Naive B cell (primary cell): ENCODE results near the gene GPAT2. TPM values are rescaled to one million over a fixed set of nuclear protein-coding genes. Genes with fewer than 3 reads are reported as not detected.
"Not testable (repeated sequence)": the region's sequence is repeated elsewhere in the genome, so short reads cannot be mapped to it uniquely, and the experiment has no call there.

Experiments
- ATAC-seq, 2 donors: fragments of 150-1000 bp; cut with Tn5 transposase; 2 replicates each; pipeline ENCODE4 v1.10.0; 2021; ENCODE audit warnings: low read depth in 2 of 2, mild to moderate bottlenecking in 2 of 2, moderate library complexity in 2 of 2
- DNase-seq: peaks from one replicate; pipeline ENCODE4 v3.0.0; 2022
- H3K27ac Mint-ChIP-seq, 6 donors: one replicate each; pipeline ENCODE4 v1.8.0; 2020 to 2022; ENCODE audit warnings: mild to moderate bottlenecking in 6 of 6, mixed read lengths in 6 of 6, moderate library complexity in 5 of 6, inconsistent platforms in 2 of 6
- H3K27me3 Mint-ChIP-seq, 3 donors: one replicate each; pipeline ENCODE4 v1.8.0; 2021 to 2022; ENCODE audit warnings: mixed read lengths in 3 of 3, mild to moderate bottlenecking in 1 of 3
- H3K36me3 Mint-ChIP-seq, 2 donors: one replicate each; pipeline ENCODE4 v1.8.0; 2020 to 2022; ENCODE audit warnings: mixed read lengths in 2 of 2, inconsistent platforms in 1 of 2, mild to moderate bottlenecking in 1 of 2
- H3K4me1 Mint-ChIP-seq, 3 donors: one replicate each; pipeline ENCODE4 v1.8.0; 2020 to 2022; ENCODE audit warnings: mixed read lengths in 3 of 3, inconsistent platforms in 1 of 3, mild to moderate bottlenecking in 1 of 3, moderate library complexity in 1 of 3
- H3K4me3 Mint-ChIP-seq, 8 donors: one replicate each; pipeline ENCODE4 v1.8.0; 2020 to 2022; ENCODE audit warnings: mild to moderate bottlenecking in 8 of 8, mixed read lengths in 8 of 8, moderate library complexity in 8 of 8, inconsistent platforms in 2 of 8
- H3K9me3 Mint-ChIP-seq, 7 donors: one replicate each; pipeline ENCODE4 v1.8.0; 2020 to 2022; ENCODE audit warnings: mixed read lengths in 7 of 7, mild to moderate bottlenecking in 5 of 7, inconsistent platforms in 2 of 7, moderate library complexity in 1 of 7
- polyA plus RNA-seq, 6 donors: library from polyadenylated mRNA; unstranded; fragments of 300-500 nt; fragmentation: Illumina TruSeq; gene quantifications; one replicate each; pipeline ENCODE4 v1.2.3, GENCODE V29; 2021; ENCODE audit warnings: low read depth in 6 of 6

The GPAT2 gene
- polyA plus RNA-seq, result 10 to 100 TPM in 1 of 6 donors, 1 to 10 TPM in 5; 1.2 to 28.4 (median 2.1) TPM

GRCh38 chr2:96034792-96035191 lies at the start of gene GPAT2:
TSS of gene GPAT2 (minus strand) at chr2:96034916. CDS start at chr2:96032359, 2,557 bp downstream.
- H3K36me3 Mint-ChIP-seq, H3K4me1 Mint-ChIP-seq, H3K4me3 Mint-ChIP-seq, H3K27ac Mint-ChIP-seq, H3K9me3 Mint-ChIP-seq, DNase-seq, H3K27me3 Mint-ChIP-seq: not testable (repeated sequence)
- peak in 1 of 2 donors; percentile 57 for ATAC-seq

DNA sequence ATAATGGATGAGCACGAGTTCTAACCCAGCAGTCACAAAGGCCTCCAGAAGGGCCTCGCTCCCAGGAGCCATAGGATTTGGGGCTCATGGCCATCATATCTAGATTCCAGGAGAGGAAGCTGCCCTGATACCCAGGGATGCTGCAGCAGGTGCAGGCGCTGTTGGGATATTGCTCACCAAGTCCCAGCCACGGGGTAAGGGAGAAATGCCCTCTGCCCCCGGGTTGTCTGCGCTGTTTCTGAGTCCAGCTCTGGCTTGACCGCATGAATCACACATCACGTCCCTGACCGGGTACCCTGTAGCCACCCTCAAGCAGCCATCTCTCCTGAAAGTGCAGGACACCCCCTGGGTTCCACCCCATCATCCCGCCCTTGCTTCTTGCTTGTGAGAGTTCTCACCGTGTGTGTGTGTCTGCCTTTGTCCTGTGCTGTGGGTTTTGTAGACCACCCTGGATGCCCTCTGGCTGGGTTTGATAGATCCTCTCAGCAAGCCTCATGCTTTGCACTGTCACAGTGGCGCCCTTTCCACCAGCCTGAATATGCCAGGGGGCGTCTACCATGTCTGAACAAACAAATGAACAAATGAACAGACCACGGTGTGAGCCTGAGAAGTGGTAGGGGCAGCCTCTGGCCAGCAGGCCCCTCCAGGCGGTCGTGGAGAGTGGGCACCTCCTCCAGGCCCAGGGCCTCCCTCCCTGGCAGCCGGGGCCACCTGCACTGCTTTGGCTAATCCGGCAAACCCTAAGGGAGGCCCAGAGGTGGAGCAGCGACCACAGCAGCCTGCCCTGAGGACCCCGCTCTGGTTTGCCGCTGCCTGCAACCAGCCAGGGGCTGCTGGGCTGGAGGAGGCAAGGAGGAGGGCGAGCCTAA lies 49.5 kb upstream of the GPAT2 start:
- Mint-ChIP-seq H3K4me1 (no peaks in the 10 kb centered on the region), H3K9me3 (peaks cover 0 to 5% (median 0%) of the 10 kb centered on the region in 7 donors), H3K4me3 (no peak overlapping the region), H3K27me3 (peaks cover 13 to 44% (median 42%) of the 10 kb centered on the region in 3 donors), H3K27ac (no peak overlapping the region), H3K36me3 (no peaks in the 10 kb centered on the region)
- ATAC-seq (no peak), DNase-seq (no peak)

- ATAC-seq, result no peak
- Mint-ChIP-seq H3K36me3 (no peaks in the 10 kb centered on the region), H3K4me1 (no peaks in the 10 kb centered on the region), H3K27me3 (peaks cover 13 to 46% (median 42%) of the 10 kb centered on the region in 3 donors), H3K4me3 (no peak overlapping the region), H3K27ac (no peak overlapping the region), H3K9me3 (peaks cover 0 to 5% (median 0%) of the 10 kb centered on the region in 7 donors)
- no peak for DNase-seq
These were observed 48.6 kb upstream of the GPAT2 start for GRCh38 chr2:96083064-96083939.

DNA sequence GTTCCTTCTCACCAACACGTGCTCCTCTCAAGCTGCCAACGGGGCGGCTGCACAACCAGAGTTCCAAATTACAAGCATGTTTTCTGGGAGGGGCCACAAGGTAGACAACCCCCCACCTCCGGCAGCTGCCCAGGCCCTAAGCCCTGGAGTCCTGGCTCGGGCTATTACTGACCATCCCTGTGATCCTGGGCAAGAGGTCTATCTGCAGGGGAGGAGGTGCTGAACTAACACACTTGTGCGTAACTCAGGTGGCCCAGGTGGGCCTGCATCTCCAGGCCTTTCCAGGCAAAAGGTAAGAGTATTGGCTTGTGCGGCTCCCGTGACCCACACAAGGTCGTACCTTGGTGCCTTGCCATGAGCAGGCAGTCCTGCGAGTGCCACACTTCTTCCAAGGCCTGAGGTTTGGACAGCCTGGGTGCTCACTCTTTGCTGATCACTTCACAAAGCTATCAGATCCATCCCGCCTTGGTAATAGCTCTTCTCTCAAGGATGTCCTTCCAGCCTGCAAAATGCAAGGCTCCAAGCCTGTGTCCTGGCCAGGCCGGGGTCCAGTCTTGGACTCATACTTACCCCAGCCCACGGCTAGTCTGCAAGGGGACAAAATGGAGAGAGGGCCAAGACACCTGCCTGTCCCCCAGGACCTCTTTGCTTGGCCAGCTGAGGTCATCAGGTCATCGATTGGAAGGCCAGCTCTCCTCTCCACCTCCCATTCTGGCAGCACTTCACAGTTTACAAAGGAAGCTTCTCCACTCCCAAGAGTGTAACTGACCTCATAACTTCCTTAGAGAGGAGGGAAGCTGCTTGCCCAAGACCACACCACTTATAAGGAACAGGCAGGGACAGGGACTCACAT lies 47.7 kb upstream of the GPAT2 start:
- no peak for ATAC-seq
- DNase-seq, result no peak
- no peaks in the 10 kb centered on the region for H3K4me1 Mint-ChIP-seq
- H3K27ac Mint-ChIP-seq, result no peak overlapping the region
- H3K36me3 Mint-ChIP-seq, result no peaks in the 10 kb centered on the region
- no peak overlapping the region for H3K4me3 Mint-ChIP-seq
- H3K27me3 Mint-ChIP-seq, result peaks cover 13 to 46% (median 42%) of the 10 kb centered on the region in 3 donors
- H3K9me3 Mint-ChIP-seq, result peaks cover 0 to 5% (median 0%) of the 10 kb centered on the region in 7 donors

DNA sequence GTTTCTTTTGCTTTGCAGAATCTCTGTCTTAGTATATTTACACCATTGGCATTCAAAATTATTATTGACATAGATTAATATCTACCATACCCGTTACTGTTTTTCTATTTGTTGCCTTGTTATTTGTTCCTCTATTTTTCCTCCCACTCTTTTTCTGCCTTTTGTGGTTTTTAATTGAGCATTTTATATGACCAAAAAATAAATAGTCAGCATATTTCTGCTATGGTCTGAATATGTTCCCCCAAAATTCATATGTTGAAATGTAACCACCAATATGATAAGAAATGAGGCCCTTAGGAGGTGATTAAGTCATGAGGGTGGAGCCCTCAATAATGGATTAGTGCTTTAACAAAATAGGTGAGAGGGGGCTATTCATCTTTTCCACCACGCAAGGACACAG lies 46.3 kb upstream of the GPAT2 start:
- Mint-ChIP-seq H3K27me3 (peaks cover 8 to 46% (median 42%) of the 10 kb centered on the region in 3 donors), H3K27ac (no peak overlapping the region), H3K9me3 (peaks cover 0 to 11% (median 7%) of the 10 kb centered on the region in 7 donors), H3K4me3 (no peak overlapping the region), H3K4me1 (no peaks in the 10 kb centered on the region), H3K36me3 (peaks cover 0 to 3% of the 10 kb centered on the region in 2 donors)
- ATAC-seq (no peak), DNase-seq (no peak)

DNA sequence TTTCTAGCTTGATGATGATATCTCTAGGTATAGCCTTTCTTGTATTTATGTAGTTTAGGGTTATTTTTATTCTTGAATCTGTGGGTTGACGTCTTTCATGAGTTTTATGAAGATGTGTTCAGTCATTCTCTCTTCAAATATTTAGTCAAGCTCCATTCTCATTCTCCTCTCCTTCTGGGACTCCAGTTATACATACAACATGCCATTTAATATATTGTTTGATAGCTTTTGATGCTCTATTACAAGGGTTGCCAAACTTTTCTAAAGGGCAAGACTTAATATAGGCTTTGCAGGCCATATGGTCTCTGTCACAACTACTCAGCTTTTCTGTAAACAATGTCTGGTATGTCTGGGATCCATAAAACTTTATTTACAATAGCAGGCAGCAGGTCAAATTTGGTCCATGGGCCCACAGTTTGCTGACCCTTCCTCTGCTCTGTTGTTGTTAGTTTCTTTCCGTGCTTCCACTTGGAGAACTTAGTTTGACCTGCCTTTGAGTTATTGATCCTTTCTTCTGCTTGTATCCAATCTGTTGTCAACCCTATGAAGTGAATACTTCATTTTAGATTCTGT lies 40.6 kb upstream of the GPAT2 start:
- H3K36me3 Mint-ChIP-seq, result peaks cover 0 to 16% of the 10 kb centered on the region in 2 donors
- H3K9me3 Mint-ChIP-seq, result peaks cover 7 to 31% (median 18%) of the 10 kb centered on the region in 7 donors
- no peaks in the 10 kb centered on the region for H3K4me1 Mint-ChIP-seq
- DNase-seq (no peak), ATAC-seq (no peak)
- peaks cover 4 to 32% (median 23%) of the 10 kb centered on the region in 3 donors for H3K27me3 Mint-ChIP-seq
- no peak overlapping the region for H3K4me3 Mint-ChIP-seq
- no peak overlapping the region for H3K27ac Mint-ChIP-seq

- no peaks in the 10 kb centered on the region for H3K4me1 Mint-ChIP-seq
- no peak overlapping the region for H3K4me3 Mint-ChIP-seq
- peaks cover 0 to 16% of the 10 kb centered on the region in 2 donors for H3K36me3 Mint-ChIP-seq
- DNase-seq (no peak), ATAC-seq (no peak)
- no peak overlapping the region for H3K27ac Mint-ChIP-seq
- peaks cover 7 to 31% (median 18%) of the 10 kb centered on the region in 7 donors for H3K9me3 Mint-ChIP-seq
- peaks cover 4 to 21% (median 17%) of the 10 kb centered on the region in 3 donors for H3K27me3 Mint-ChIP-seq
These were observed 39.4 kb upstream of the GPAT2 start for GRCh38 chr2:96074156-96074555.

DNA sequence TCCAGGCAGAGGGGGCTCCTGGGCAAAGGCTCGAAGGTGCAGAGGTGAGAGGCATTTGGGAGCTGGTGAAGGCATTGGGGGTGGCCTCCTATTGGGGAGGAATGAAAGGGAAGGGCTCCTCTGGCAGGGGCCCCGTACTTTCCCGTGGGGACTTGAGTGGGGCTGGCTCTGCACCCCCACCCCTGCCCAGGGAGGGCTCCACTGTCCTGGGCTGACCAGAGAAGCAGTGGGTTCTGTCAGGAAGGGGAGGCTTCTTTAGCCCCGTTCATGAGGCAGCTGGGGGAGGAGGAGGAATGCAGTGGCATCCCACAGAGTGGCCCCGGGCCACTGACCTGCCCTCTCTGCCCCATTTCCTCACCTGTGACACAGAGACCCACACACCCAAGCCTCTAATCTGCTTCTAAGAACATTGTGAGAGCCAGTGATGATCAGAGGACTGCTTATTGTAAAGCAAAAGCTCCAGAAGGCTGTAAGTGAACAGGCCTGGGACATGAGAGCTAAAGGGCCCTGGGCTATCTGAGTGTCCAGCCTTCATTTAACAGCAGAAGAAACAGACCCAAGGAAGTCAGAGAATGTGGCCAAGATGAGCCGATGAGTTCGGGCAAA lies 38.6 kb upstream of the GPAT2 start:
- H3K9me3 Mint-ChIP-seq, result peaks cover 7 to 31% (median 18%) of the 10 kb centered on the region in 7 donors
- no peak for ATAC-seq
- no peaks in the 10 kb centered on the region for H3K4me1 Mint-ChIP-seq
- no peak overlapping the region for H3K27ac Mint-ChIP-seq
- peaks cover 0 to 16% of the 10 kb centered on the region in 2 donors for H3K36me3 Mint-ChIP-seq
- no peak for DNase-seq
- peaks cover 4 to 19% (median 17%) of the 10 kb centered on the region in 3 donors for H3K27me3 Mint-ChIP-seq
- H3K4me3 Mint-ChIP-seq, result no peak overlapping the region

- H3K4me1 Mint-ChIP-seq, result no peaks in the 10 kb centered on the region
- H3K36me3 Mint-ChIP-seq, result peaks cover 0 to 16% of the 10 kb centered on the region in 2 donors
- H3K9me3 Mint-ChIP-seq, result peaks cover 7 to 31% (median 18%) of the 10 kb centered on the region in 7 donors
These were observed 38.0 kb upstream of the GPAT2 start for GRCh38 chr2:96072746-96073145.

DNA sequence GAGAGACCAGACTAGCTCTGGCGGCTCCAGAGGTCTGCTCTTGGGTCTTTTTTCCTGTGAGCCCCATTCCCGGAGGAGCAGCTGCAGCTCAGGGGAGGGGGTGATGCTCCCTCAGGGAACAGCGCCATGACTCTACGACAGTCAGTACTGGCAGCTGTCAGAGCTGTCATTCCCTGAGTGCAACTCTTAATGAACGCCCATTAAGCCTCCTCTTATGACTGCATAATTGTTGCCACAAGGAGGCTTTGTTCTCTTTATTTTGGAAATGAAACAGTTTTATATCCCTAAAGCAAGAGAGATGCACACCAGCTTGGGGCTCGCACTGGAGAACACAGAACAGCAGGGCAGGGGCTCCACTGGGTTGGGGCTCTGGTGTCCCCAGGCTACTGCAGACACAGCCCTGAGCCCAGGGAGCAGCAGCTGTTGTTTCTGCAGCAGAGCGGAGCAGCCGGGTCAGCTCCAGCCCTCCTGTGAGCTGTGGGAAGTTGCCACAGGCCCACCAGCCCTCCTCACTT lies 37.3 kb upstream of the GPAT2 start:
- not testable (repeated sequence) for H3K4me1 Mint-ChIP-seq, H3K27ac Mint-ChIP-seq, ATAC-seq, H3K4me3 Mint-ChIP-seq, DNase-seq
- Mint-ChIP-seq H3K27me3 (peaks cover 4 to 28% (median 17%) of the 10 kb centered on the region in 3 donors), H3K36me3 (peaks cover 0 to 16% of the 10 kb centered on the region in 2 donors), H3K9me3 (peaks cover 7 to 31% (median 17%) of the 10 kb centered on the region in 7 donors)

More at GRCh38 chr2:96072746-96073145, 38.0 kb upstream of the GPAT2 start:
- Mint-ChIP-seq H3K4me3 (no peak overlapping the region), H3K27ac (no peak overlapping the region), H3K27me3 (peaks cover 4 to 22% (median 17%) of the 10 kb centered on the region in 3 donors)
- DNase-seq (no peak), ATAC-seq (no peak)

DNA sequence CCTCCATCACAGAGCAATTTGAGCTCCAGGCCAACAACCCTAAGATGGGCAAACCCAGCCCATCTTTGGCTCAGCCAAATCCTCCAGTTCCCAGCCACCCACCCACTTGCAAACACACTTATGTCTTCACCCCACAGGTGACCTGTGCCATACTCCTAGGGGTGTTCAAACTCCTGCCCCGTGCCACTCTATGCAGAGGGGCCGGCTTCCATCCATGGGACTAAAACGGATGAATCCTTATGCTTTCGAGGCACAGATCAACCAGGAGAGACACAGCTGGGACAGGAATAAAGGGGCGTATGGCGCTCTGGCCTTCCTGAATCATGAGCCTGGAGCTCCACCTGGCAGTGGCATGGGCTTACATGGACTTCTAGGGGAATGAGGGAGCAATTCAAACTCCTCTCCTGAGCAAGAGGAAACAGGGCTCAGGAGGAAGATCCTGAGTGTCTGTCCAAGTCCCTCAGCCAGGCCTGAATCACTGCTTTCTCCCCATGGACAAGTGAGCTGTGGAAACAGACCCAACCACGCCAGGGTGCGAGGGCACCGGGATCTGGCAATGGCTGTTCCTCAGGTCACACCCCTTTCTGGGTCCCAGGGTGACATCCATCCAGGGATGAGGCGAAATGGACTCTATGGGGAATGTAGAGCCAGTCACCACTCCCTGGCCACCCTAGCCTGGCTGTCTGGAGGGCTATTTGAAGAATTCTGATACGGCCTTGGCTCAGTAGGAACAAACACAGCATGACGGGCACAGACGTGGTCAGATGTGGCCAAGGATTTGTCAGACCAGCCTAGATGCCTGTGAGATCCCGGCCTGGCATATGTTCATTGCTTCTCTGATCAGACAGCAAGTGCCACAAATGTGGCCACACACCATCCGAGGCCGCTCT lies 36.6 kb upstream of the GPAT2 start:
- Mint-ChIP-seq H3K36me3 (peaks cover 0 to 16% of the 10 kb centered on the region in 2 donors), H3K9me3 (peaks cover 7 to 24% (median 13%) of the 10 kb centered on the region in 7 donors), H3K27me3 (peaks cover 4 to 28% (median 17%) of the 10 kb centered on the region in 3 donors), H3K4me3 (peak overlapping the region in 1 of 8 donors; percentile 42)
- ATAC-seq, H3K27ac Mint-ChIP-seq, DNase-seq, H3K4me1 Mint-ChIP-seq: not testable (repeated sequence)
